GM13976 (cell line): ENCODE results near the gene NRXN2.

ENCODE experiments used
- DNase-seq: peaks from one replicate; pipeline ENCODE4 v3.0.0; 2012; ENCODE audit warnings: low spot score
- CTCF ChIP-seq: IDR thresholded peaks from 2 replicates; pipeline ENCODE4 v1.5.1; 2012; ENCODE audit warnings: borderline replicate concordance, mild to moderate bottlenecking; ENCODE audit not compliant: insufficient read depth; ENCODE audit errors: extremely low read depth, missing control alignments, control extremely low read depth
- in situ Hi-C: fragments of 300-500 bp; cut with MboI; formaldehyde crosslinking; loops from one replicate; pipeline ENCODE4 v1.12.0; 2022; ENCODE audit warnings: low sequenced_read_pairs, mixed read lengths, inconsistent platforms; ENCODE audit not compliant: unreplicated experiment

The NRXN2 gene

GRCh38 chr11:64560941-64561340 lies 162.1 kb downstream of the NRXN2 start:
- DNase-seq: no peak
- in situ Hi-C loops: loop anchor here (10.0 kb wide), 1 partner anchor 64 kb away; no protein-coding TSS in a partner anchor
- TF ChIP-seq CTCF: no peak

- DNase-seq: no peak
- no peak for TF ChIP-seq CTCF
- in situ Hi-C loops: loop anchor here (10.0 kb wide), 1 partner anchor 65 kb away; no protein-coding TSS in a partner anchor
Measured at GRCh38 chr11:64560139-64560771, 162.7 kb downstream of the NRXN2 start.

GRCh38 chr11:64559351-64560138 lies 163.5 kb downstream of the NRXN2 start:
- DNase-seq: no peak
- in situ Hi-C loops: loop anchor here (10.0 kb wide), 1 partner anchor 65 kb away; no protein-coding TSS in a partner anchor
- TF ChIP-seq CTCF: no peak

GRCh38 chr11:64558869-64559268 lies 164.1 kb downstream of the NRXN2 start:
- no peak for TF ChIP-seq CTCF
- in situ Hi-C loops: no loop called here
- DNase-seq: no peak

GRCh38 chr11:64558065-64558745 lies 164.8 kb downstream of the NRXN2 start:
- TF ChIP-seq CTCF: no peak
- DNase-seq: no peak
- in situ Hi-C loops: no loop called here

GRCh38 chr11:64556721-64557250 lies 166.2 kb downstream of the NRXN2 start:
- in situ Hi-C loops: no loop called here
- no peak for TF ChIP-seq CTCF
- no peak for DNase-seq
